NCI-H510A treated with DMSO at 0.1 percent for 48 hours (cell line): ENCODE measurements around the gene ARMH2.
A peak's percentile ranks its signal among the peaks of the same experiment; 100 is the strongest.
"Not testable (repeated sequence)": the region's sequence is repeated elsewhere in the genome, so short reads cannot be mapped to it uniquely, and the experiment has no call there.

Source experiments
- DNase-seq: peaks from one replicate; lab custom pipeline; 2025; lab: John Stamatoyannopoulos, UW

ARMH2 gene

DNA sequence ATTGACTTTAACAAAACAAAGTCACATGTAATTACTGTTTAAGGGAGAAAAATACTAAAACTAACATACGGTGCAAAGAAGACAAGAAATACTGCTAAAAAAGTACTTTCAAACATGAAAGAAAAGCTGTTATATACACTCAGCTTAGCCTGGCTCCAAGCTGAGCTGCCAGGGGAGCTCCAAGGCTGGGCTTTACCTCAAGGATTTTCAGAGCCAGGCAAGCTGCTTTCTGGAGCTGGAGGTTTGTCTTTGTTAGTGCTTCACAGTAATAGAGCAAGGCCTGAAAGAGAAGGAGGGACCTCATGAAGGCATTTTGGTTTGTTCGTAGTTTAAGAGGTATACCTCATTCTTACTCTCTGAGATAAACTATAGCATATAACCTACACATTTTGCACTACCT is 19.6 kb upstream of the ARMH2 start:
- no peak for DNase-seq

DNA sequence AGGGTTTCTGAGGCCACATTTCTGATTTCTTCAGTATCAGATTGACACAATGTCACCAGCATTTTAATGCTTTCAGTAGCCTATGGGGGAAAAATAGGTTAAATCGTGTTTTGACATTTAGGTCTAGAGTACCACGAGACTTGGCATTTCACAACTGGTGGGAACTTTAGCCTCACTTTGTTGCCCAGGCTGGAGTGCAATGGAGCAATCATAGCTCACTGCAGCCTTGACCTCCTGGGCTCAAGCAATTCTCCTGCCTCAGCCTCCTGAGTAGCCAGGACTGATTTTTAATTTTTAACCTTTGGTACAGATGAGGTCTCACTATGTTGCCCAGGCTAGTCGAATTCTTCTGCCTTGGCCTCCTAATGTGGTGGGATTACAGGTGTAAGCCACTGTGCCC is 11.0 kb upstream of the ARMH2 start:
- DNase-seq: no peak

DNA sequence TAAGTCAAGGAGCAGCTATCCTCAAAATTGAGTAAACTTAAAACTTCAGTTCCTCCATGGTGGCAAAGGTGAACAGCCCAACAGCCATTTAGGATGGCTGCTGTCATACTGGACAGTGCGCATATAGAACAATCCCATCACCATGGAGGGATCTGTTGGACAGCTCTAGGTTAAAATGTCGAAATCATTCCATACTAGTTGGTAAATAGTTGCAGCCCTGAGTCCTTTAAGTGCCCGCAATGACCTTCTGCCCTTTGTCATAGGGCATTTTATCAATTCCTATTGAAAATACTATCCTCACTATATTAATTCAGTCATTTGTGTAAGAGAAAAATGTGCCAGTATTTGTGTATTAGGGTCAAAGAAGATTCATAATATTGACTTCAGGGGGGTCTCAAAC is 8.9 kb upstream of the ARMH2 start:
- no peak for DNase-seq

DNA sequence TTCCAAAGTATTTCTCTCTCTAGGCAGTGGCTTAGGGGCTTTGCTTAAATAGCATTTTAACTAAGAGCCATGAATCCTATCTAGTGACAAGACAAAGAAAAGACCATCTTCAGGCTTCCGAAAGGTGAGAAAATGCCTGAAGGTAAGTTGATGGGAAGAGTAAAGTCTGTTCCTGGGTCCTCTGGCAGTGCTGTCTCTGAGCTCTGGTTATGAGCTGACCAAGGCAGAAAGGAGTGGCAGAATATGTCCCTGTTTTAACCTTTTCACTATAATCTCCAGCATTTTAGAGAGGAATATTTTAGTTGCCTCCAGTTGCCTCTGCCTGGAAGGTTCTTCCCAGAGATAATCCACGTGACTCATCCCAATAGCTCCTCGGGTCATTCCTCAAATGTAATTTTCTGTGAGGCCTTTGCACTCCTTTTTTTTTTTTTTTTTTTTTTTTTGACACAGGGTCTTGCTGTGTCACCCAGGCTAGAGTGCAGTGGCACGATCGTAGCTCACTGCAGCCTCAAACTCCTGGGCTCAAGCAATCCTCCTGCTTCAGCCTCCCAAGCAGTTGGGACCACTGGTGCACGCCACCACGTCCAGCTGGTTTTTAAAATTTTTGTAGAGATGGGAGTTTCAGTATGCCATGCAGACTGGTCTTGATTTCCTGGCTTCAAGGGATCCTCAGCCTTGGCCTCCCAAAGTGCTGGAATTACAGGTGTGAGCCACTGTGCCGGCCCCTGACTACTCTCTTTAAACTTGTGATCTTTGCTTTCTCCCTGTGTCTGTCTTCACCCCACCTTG is 3.7 kb upstream of the ARMH2 start:
- DNase-seq: no peak

DNA sequence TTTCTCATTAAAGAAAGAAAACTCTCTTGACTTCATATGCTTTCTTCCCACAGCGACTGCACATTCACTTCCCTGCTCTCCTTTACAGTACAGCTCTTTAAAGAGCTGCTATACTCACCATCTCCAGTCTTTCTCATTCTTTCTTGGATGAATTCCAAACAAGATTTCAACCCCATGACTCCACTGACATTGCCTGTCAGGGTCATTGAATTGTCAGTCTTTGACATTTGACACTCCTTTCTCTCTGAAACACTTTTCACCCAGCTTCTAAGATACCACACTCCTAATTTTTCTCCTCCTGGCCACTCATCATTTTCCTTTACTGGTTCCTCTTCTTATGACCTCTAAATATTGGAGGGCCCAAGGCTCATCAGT is 811 bp upstream of the ARMH2 start:
- no peak for DNase-seq

DNA sequence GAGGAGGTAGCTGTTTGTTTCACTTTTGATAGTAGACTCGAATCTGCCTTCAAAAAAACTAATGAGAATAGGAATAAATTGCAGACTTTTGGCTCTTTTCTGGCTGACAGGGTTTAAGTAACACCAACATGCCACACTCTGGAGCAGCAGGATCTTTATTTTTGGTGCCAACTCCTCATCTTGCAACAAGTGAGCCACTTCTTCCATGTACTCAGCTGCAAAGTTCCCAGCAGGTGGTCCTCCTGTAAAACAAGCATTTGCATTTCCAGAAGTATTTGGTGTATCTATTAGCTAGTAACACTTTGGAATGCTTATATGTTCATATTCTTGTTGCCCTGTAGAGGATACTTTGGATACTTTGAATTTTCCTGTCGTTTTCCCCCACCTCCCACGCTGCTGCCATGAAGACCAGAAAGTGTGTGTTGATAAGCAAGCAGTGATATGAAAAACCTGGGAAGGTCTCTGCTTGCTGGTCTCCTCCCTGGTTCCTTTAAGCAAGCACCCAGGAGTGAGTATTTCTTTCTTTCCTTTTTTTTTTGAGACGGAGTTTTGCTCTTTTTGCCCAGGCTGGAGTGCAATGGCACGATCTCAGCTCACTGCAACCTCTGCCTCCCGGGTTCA is 1.0 kb downstream of the ARMH2 start:
- DNase-seq: peak; percentile 18

DNA sequence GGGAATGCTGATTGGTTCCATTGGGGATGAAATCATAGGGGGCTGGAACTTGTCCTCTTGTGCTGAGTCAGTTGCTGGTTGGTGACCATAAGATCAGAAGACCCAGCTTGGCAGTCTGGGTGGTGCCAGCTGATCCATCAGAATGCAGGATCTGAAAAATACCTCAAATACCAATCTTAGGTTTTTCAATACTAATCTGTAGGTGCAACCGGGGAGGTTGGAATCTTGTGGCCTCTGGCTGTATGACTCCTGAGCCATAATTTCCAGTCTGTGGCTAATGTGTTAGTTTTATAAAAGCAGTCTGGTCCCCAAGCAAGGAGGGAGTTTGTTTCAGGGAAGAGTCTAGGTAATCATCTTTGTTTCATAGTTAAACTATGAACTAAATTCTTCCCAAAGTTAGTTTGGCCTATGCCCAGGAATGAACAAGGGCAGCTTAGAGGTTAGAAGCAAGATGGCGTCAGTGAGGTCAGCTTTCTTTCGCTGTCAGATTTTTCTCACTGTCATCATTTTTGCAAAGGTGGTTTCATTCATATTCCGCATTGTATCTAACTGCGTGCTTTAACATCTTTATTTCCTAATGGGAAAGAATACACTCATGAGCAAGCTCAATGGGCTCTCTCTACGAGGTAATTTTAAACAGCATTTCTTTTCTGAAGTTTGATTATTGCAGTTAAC is 2.0 kb downstream of the ARMH2 start:
- no peak for DNase-seq

DNA sequence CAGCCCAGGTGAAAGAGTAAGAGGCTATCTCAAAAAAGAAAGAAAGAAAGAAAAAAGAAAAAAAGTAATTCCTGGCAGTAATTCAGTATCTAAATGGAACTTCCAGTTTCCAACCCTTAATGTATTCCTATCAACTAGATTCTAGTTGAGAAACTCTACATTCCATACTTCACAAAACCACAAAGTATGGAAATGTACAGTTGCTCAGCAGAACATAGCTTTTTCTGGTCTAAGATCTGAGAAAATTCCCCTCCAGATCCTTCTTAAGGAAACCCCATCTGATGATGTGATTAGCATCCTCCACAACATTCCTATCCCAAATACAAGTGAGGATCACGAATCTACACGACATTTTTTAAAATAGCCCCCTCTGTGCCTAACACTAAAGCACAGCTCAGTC is 3.6 kb downstream of the ARMH2 start:
- DNase-seq: no peak

DNA sequence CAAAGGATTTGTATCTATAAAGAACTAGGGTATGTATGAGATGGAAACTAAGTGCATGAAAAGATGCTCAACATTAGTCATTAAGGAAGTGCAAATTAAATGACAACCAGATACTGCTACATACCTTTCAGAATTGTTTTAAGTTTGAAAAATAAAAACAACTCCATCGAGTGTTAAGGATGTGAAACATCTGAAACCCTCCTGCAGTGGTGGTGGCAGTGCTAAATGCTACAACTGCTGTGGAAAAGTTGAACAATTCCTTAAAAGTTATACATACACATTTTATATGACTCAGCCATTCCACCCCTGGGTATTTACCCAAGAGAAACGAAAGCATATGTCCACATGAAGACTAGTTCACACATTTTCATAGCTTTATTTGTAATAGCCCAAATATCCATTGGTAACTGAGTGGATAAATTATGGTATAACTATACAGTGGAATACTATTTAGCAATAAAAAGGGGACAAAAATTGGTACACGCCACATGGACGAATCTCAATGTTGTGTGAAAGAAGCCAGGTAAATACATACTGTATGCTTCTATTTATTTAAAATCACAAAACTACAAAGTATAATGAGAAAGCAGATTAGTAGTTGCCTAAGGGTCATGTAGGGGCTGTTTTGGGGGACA is 10.6 kb downstream of the ARMH2 start:
- no peak for DNase-seq

DNA sequence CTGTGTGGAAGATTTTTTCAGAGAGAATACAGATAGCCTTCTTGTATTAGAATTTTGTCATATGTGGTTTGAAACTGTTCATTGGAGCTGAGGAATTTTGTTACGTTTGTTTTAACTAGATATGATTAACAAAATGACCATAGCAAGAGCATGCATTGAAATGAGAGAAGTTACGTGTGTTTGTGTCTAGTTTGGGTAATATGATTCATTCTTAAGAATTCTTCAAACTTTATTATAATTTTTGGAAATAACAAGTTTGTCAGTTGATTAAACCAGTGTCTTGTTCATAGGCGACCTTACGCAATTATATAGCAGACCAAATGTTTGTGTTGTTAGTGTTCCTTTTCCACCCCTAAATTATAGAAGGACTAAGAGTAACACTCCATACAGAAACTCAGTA is 18.5 kb downstream of the ARMH2 start:
- DNase-seq: no peak

DNA sequence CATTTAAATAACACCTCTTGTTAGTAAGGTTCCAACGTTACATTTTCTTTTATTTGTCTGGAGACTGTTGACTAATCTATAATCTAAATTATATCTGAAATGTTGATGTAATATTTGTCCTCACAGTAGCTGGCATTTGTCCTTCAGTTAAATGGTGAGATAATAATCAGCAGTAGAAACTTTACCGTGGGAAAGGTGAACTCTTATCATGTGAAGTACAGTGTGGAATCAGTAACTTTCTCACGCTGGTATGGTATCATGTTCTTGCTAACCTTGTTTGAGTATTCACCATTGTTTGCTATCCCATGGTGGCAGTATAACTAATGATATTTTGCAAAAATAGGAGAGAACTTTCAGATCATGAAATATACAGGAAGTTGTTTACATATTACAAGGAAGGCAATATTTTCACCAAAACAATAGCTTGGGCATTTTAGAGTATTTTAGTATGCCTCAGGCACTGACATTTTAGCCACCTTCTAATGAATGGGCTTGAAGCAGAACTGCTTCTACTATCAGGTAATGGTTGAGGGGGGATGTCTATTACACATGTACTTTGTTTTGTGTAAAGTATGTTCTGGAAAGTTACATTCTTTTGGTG is 19.2 kb downstream of the ARMH2 start:
- no peak for DNase-seq

DNA sequence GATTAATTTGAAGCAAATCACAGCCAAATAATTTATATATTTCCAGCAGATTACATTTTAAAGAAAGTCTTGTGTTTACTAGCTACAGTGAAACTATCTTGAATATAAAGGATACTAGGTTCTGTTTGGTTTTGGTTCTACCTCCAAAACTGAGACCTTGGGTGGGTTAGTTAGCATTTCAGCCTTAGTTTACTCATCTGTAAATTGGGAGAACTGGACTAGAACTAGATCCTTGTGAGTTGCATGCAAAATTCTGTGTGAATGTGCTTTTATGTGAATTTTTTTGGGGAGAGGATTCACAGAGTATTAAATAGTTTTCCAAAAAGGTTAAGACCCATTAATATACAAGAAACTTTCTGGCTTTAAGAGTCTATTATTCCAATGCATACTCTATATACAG is 19.8 kb downstream of the ARMH2 start:
- DNase-seq: no peak

DNA sequence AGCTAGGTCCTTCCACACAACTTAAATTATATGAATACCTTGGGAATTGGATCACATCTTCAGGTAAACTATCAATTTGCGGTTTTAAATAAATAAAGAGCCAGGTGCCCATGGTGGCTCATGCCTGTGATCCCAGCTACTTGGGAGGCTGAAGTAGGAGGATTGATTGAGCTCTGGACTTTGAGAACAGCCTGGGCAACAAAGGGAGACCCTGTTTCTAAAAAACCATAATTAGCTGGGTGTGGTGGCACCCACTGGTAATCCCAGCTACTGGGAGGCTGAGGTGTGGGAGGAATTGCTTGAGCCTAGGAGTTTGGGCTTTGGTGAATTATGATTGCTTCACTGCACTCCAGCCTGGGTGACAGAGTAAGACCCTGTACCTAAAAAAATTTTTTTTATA is 20.6 kb downstream of the ARMH2 start:
- no peak for DNase-seq

DNA sequence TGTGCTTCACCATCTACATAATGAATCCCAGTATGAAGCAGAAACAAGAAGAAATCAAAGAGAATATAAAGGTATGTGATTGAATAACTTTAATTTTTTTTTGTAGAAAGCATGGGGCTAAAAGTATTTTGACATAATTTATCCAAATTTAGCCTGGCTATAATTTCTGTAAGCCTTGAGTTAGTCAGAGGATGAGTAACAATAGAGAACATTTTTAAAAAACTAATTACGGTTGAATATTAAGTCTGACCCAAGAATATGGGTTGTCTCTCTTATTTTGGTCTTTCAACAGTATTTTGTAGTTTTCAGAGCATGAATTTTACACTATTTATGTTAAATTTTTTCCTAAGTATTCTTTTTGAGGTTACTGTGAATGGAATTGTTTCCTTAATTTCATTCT is 21.5 kb downstream of the ARMH2 start:
- no peak for DNase-seq

DNA sequence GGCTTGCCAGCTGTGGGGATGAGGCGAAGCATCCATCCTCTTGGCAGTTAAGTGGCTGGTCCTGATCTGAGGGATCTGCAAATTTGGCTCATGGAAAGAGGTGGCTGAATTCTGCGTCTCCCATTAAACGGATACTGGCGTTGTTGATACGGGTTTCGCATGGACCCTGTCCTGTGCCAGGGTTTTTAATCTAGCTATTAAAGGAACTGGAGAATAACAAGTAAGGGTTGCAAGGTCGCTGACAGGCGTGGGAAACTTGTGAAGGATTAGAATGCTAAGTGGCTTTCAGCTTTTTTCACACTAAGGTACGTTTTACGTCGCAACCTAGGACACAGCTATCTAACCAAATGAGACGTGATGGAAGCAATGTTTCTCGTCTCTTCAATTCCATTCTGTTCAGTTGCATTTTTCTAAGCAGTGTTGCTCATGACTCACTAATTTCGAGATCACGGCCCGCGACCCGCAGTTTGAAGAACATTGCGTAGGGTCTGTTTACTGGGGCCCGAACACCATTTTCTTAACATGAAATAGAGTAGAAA is 23.1 kb downstream of the ARMH2 start:
- no peak for DNase-seq

DNA sequence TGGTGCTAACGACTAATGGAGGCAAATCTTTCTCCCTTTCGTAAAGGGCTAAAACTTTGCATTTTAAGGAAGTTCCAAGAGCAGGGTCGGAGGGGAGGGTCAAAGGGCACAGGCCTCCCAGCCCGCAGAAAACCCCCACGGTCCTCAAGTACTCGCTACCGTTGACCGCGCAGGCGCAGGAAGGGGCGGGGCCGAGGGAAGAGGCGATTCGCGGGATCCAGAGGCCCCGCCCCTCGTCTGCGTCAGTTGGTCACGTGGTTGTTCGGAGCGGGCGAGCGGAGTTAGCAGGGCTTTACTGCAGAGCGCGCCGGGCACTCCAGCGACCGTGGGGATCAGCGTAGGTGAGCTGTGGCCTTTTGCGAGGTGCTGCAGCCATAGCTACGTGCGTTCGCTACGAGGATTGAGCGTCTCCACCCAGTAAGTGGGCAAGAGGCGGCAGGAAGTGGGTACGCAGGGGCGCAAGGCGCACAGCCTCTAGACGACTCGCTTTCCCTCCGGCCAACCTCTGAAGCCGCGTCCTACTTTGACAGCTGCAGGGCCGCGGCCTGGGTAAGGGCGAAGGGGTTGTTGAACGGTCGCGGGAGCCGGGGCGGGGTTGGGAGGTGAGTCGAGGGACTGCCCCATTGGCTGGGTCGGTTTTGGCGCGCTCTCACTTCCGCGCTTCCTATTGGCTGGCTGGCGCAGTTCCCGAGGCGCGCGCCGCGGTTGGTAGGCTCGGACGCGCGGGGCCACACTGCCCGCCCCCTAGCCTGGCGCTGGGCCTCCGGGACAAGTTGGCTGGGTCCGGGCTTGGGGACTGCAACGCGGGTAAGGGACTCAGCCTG is 23.8 kb downstream of the ARMH2 start, which contains the start of gene GMNN:
Gene GMNN (plus strand): TSS at position 242 of the 824 bp plus-strand sequence. CDS start 2,310 bp downstream, outside the sequence.
- peak; percentile 97 for DNase-seq

DNA sequence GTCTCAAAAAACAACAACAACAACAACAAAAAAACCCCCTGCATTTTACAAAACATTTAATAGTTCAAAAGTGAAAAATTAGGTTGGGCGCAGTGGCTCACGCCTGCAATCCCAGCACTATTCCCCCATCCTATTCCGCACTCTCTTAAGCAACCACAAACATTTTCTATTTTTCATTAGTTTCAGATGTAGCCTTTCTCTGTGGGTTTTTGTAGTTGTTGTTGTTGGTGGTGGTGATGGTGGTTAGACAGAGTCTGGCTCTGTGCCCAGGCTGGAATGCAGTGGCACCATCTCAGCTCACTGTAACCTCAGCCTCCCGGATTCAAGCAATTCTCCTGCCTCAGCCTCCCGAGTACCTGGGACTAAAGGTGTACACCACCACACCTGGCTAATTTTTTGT is 30.4 kb downstream of the ARMH2 start:
- DNase-seq: no peak

DNA sequence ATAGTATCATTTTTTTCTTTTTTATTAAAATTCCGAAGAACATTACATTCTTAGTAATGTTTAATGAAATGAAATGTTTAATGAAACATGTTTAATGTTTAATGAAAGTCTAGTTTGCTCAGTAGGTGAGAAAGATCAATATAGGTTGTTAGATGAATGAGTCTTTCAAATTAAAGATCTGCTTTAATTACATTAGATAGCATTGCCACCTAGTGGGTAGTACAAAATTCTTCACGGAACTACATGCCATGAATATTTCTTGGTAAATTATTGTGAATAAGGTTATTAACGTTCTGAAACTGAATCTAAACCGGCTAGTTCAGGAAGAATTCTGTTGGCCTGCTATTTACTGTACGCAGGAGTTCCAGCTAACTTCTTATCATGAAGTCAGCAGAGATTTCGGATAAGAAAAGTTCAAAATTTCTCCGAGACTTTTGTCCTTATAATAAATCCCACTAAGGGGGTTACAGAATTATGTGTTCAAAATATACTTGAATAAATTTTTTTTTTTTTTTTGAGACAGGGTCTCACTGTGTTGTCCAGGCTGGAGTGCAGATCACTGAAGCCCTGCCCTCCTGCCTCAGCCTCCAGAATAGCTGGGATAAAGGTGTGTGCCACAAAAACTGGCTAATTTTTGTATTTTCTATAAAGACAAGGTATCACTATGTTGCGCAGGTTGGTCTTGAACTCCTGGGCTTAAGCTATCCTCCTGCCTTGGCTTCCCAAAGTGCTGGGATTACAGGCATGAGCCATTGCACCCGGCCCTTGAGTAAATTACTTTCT is 31.8 kb downstream of the ARMH2 start:
- DNase-seq: peak; percentile 24

DNA sequence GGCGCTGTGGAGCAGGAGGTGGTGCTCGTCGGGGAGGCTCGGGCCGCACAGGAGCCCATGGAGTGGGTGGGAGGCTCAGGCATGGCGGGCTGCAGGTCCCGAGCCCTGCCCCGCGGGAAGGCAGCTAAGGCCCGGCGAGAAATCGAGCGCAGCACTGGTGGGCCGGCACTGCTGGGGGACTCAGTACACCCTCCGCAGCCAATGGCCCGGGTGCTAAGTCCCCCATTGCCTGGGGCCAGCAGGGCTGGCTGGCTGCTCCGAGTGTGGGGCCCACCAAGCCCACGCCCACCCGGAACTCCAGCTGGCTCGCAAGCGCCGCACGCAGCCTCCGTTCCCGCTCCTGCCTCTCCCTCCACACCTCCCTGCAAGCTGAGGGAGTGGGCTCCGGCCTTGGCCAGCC is 32.7 kb downstream of the ARMH2 start:
- DNase-seq: not testable (repeated sequence)
